CD14-positive monocyte (primary cell): ENCODE measurements around the gene HK1. TPM values are rescaled to one million over a fixed set of nuclear protein-coding genes. Genes with fewer than 3 reads are reported as not detected.

Source experiments
- DNase-seq, 3 donors: peaks; one replicate each; pipeline ENCODE4 v3.0.0-alpha.2; 2011 to 2022
- H2AFZ ChIP-seq: 2 replicates; pipeline ENCODE4 v1.6.0; 2012; ENCODE audit warnings: mild to moderate bottlenecking, low read depth, low read length, inconsistent platforms; ENCODE audit not compliant: insufficient read depth, poor library complexity, severe bottlenecking
- H3K27ac ChIP-seq, 2 donors: 1 replicate in 1 of 2; 2 replicates in 1 of 2; pipeline ENCODE4 v1.5.1; 2012 to 2013; ENCODE audit warnings: low read length in 2 of 2, control low read depth in 1 of 2, inconsistent platforms in 1 of 2, low read depth in 1 of 2, mild to moderate bottlenecking in 1 of 2
- H3K27me3 ChIP-seq, 2 donors: one replicate each; pipeline versions ENCODE4 v1.6.0 to v1.6.1; 2011 to 2013; ENCODE audit warnings: low read length in 2 of 2; ENCODE audit not compliant: control insufficient read depth in 2 of 2, insufficient read depth in 2 of 2
- H3K36me3 ChIP-seq, 2 donors: replicated peaks in 1 of 2; 1 replicate in 1 of 2; 2 replicates in 1 of 2; pipeline versions ENCODE4 v1.5.1 to v1.6.1; 2012 to 2013; ENCODE audit warnings: low read length in 2 of 2, control low read depth in 1 of 2, inconsistent platforms in 1 of 2, mild to moderate bottlenecking in 1 of 2; ENCODE audit not compliant: insufficient read depth in 2 of 2, control insufficient read depth in 1 of 2
- H3K4me1 ChIP-seq, 2 donors: 1 replicate in 1 of 2; 2 replicates in 1 of 2; pipeline versions ENCODE4 v1.5.1 to v1.6.1; 2012 to 2013; ENCODE audit warnings: low read length in 2 of 2, control low read depth in 1 of 2, inconsistent platforms in 1 of 2, mild to moderate bottlenecking in 1 of 2, moderate library complexity in 1 of 2; ENCODE audit not compliant: insufficient read depth in 2 of 2, control insufficient read depth in 1 of 2
- H3K4me2 ChIP-seq: replicated peaks from 2 replicates; pipeline ENCODE3; 2012; ENCODE audit warnings: low read length, moderate library complexity, mild to moderate bottlenecking; ENCODE audit not compliant: poor library complexity, severe bottlenecking; ENCODE audit errors: extremely low read depth
- H3K4me3 ChIP-seq, 3 experiments: fragments of 200-600 bp in 1 of 3; sonication (generic) in 1 of 3; replicated peaks in 1 of 3; 1 replicate in 2 of 3; 2 replicates in 1 of 3; pipeline ENCODE4 v1.5.1; 2011 to 2013; ENCODE audit warnings: low read length in 3 of 3, mild to moderate bottlenecking in 3 of 3, control low read depth in 2 of 3, low read depth in 2 of 3, inconsistent platforms in 1 of 3, moderate library complexity in 1 of 3
- H3K79me2 ChIP-seq: 2 replicates; pipeline ENCODE4 v1.6.0; 2012; ENCODE audit warnings: mild to moderate bottlenecking, control low read depth, inconsistent platforms, low read length, moderate library complexity; ENCODE audit not compliant: insufficient read depth
- H3K9ac ChIP-seq: 2 replicates; pipeline ENCODE4 v1.6.0; 2017; ENCODE audit warnings: low read length, mild to moderate bottlenecking; ENCODE audit not compliant: insufficient read depth, poor library complexity, severe bottlenecking
- H3K9me3 ChIP-seq, 2 donors: replicated peaks in 1 of 2; 1 replicate in 1 of 2; 2 replicates in 1 of 2; pipeline versions ENCODE4 v1.5.1 to v1.6.1; 2012 to 2013; ENCODE audit warnings: low read length in 2 of 2, control low read depth in 1 of 2; ENCODE audit not compliant: control insufficient read depth in 1 of 2, insufficient read depth in 1 of 2
- H4K20me1 ChIP-seq: 2 replicates; pipeline ENCODE4 v1.6.0; 2012; ENCODE audit warnings: mild to moderate bottlenecking, low read length, control low read depth, moderate library complexity; ENCODE audit not compliant: insufficient read depth
- H3K27ac Mint-ChIP-seq, 7 donors: one replicate each; pipeline ENCODE4 v1.8.0; 2020; ENCODE audit warnings: mild to moderate bottlenecking in 7 of 7, mixed read lengths in 7 of 7, moderate library complexity in 6 of 7, inconsistent platforms in 2 of 7
- H3K27me3 Mint-ChIP-seq, 3 donors: one replicate each; pipeline ENCODE4 v1.8.0; 2021 to 2022; ENCODE audit warnings: low read depth in 3 of 3, mild to moderate bottlenecking in 3 of 3, mixed read lengths in 3 of 3, moderate library complexity in 3 of 3, inconsistent platforms in 1 of 3
- H3K36me3 Mint-ChIP-seq, 2 donors: one replicate each; pipeline ENCODE4 v1.8.0; 2020; ENCODE audit warnings: mixed read lengths in 2 of 2, inconsistent platforms in 1 of 2, mild to moderate bottlenecking in 1 of 2
- H3K4me1 Mint-ChIP-seq: one replicate; pipeline ENCODE4 v1.8.0; 2020; ENCODE audit warnings: mild to moderate bottlenecking, mixed read lengths
- H3K4me3 Mint-ChIP-seq, 2 donors: one replicate each; pipeline ENCODE4 v1.8.0; 2020; ENCODE audit warnings: mild to moderate bottlenecking in 2 of 2, mixed read lengths in 2 of 2, moderate library complexity in 1 of 2
- H3K9me3 Mint-ChIP-seq, 7 donors: one replicate each; pipeline ENCODE4 v1.8.0; 2020 to 2022; ENCODE audit warnings: mixed read lengths in 7 of 7, mild to moderate bottlenecking in 6 of 7, moderate library complexity in 6 of 7, inconsistent platforms in 2 of 7
- CTCF ChIP-seq: fragments of 200-600 bp; IDR thresholded peaks from one replicate; pipeline ENCODE4 v1.8.0; 2022; ENCODE audit warnings: antibody characterized with exemption, mild to moderate bottlenecking
- WGBS: methylation state at CpG from one replicate; pipeline ENCODE4 v1.1.5; 2013; ENCODE audit warnings: missing lambda C conversion rate; ENCODE audit not compliant: insufficient coverage; 5-methylcytosine and 5-hydroxymethylcytosine counted together
- intact Hi-C, 2 donors: fragments of 100-400 bp; cut with micrococcal nuclease; formaldehyde crosslinking; loops; one replicate each; pipeline versions ENCODE4 v1.15.0 to v1.15.1; 2023
- polyA plus RNA-seq, 3 donors: library from polyadenylated mRNA; depleted of rRNA in 1 of 3; unstranded in 2 of 3; stranded (reverse) in 1 of 3; fragments of 300-500 nt in 2 of 3; fragments of >200 nt in 1 of 3; fragmentation: Illumina TruSeq in 2 of 3; gene quantifications; 1 replicate in 2 of 3; 2 replicates in 1 of 3; pipeline ENCODE4 v1.2.3, GENCODE V29; 2012 to 2021

Gene HK1
- polyA plus RNA-seq, 3 donors, result 57.9 to 146 (median 125) TPM

DNA sequence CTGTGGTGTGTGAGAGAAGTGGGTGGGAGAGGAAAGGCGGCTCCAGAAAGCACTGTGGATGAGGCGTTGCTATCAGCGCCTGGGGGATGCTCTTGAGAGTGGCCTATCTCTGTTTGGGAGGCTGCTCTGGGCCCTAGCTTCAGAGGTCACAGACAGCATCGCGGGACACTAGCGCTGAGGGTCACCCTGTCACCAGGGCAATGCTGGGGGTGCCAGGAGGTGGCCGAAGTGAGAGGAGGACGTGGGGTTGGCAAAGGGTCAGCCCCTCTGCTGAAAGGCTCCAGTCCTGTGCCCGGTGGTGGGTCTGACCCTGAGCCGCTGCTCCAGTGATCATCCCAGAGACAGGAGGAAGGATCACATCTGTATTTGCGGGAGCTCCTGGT, 141.4 kb downstream of the HK1 start:
- no peak overlapping the region for H3K27ac ChIP-seq
- Mint-ChIP-seq H3K27ac (no peak overlapping the region), H3K36me3 (no peaks in the 10 kb centered on the region), H3K9me3 (peaks cover 0 to 3% (median 0%) of the 10 kb centered on the region in 7 donors), H3K4me1 (peaks cover 14% of the 10 kb centered on the region), H3K27me3 (peaks cover 2 to 10% (median 6%) of the 10 kb centered on the region in 3 donors), H3K4me3 (no peak overlapping the region)
- H3K79me2 ChIP-seq, result no peaks in the 10 kb centered on the region
- H3K27me3 ChIP-seq, result no peaks in the 10 kb centered on the region
- no peak overlapping the region for H3K9ac ChIP-seq
- no peak for DNase-seq
- no peaks in the 10 kb centered on the region for H4K20me1 ChIP-seq
- no peak for TF ChIP-seq CTCF
- H2AFZ ChIP-seq, result no peak overlapping the region
- no peak overlapping the region for H3K4me3 ChIP-seq
- H3K36me3 ChIP-seq, result no peaks in the 10 kb centered on the region
- peaks cover 6 to 10% of the 10 kb centered on the region in 2 donors for H3K4me1 ChIP-seq
- intact Hi-C loops, result loop anchor here in 1 of 2 donors (5.0 kb wide), 1 partner anchor 83 kb away; no protein-coding TSS in a partner anchor
- 91% methylated on average over 9 of the region's 11 CpGs for WGBS
- no peak overlapping the region for H3K4me2 ChIP-seq
- H3K9me3 ChIP-seq, result no peaks in the 10 kb centered on the region

DNA sequence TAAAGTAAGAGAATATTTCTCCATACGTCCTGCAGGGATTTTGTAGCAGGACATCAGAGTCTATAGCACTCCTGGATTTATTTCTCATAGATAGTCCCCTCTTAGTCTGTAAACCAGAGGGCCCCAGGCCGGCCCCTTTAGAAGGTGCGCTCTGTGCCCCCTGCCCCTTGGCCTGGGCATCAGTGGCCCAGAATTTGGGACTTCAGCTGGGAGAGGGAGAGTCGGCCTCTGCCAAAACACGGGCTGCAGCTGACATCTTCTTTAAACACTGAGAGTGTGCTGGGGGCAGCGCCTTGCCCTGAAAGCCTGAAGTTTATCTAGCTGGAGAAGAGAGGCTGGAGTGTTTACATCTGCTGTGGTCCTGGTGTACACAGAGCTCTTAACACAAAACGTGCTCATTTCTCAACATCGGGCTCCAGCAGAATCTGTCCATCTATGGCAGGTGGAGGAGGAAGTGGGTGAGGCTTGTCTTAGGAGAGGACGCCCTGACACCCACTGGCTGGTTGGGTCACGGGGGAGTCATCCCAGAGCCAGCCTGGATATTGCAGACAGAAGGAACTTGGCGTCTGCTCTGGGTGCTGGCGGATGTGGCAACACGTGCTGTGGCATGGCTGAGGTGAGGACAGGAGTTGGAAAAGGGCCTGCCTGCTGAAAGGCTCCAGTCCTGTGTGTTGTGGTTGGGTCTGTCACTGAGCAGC, 143.5 kb downstream of the HK1 start:
- DNase-seq, result peak in 2 of 3 donors; percentile 20 to 35
- H2AFZ ChIP-seq, result no peak overlapping the region
- Mint-ChIP-seq H3K4me1 (peaks cover 17% of the 10 kb centered on the region), H3K27me3 (peaks cover 3 to 8% (median 5%) of the 10 kb centered on the region in 3 donors), H3K4me3 (no peak overlapping the region), H3K27ac (peak overlapping the region in 1 of 7 donors; percentile 50), H3K9me3 (peaks cover 0 to 3% (median 0%) of the 10 kb centered on the region in 7 donors), H3K36me3 (no peaks in the 10 kb centered on the region)
- H3K4me1 ChIP-seq, result peaks cover 6 to 10% of the 10 kb centered on the region in 2 donors
- no peak overlapping the region for H3K27ac ChIP-seq
- TF ChIP-seq CTCF, result no peak
- 56% methylated on average over 11 of the region's 13 CpGs for WGBS
- H3K9ac ChIP-seq, result no peak overlapping the region
- H3K4me3 ChIP-seq, result no peak overlapping the region
- no peaks in the 10 kb centered on the region for H3K9me3 ChIP-seq
- H3K36me3 ChIP-seq, result no peaks in the 10 kb centered on the region
- intact Hi-C loops, result no loop called here
- no peaks in the 10 kb centered on the region for H3K79me2 ChIP-seq
- no peak overlapping the region for H3K4me2 ChIP-seq
- no peaks in the 10 kb centered on the region for H4K20me1 ChIP-seq
- no peaks in the 10 kb centered on the region for H3K27me3 ChIP-seq
